ENCODE data around the gene GSS.
A peak's percentile ranks its signal among the peaks of the same experiment; 100 is the strongest.

GSS gene

DNA sequence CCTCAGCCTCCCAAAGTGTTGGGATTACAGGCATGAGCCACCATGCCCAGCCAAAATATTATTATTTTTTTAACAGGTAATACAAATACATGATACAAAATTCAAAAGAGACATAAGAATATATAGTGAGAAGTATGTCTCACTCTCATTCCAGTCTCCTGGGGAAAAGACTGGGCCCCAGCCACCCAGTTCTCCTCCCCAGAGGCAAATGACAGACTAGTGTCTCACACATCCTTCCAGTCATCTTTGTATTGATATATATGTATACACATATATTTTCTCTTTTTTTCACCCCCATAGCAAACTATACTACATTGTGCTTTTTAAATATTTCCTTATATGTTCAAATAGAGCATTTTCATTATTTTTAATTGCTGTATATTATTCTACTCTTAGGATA lies 8.3 kb downstream of the GSS start:
- no peak for FAIRE-seq
- no peak for DNase-seq (ENCODE audit: low spot score)

DNA sequence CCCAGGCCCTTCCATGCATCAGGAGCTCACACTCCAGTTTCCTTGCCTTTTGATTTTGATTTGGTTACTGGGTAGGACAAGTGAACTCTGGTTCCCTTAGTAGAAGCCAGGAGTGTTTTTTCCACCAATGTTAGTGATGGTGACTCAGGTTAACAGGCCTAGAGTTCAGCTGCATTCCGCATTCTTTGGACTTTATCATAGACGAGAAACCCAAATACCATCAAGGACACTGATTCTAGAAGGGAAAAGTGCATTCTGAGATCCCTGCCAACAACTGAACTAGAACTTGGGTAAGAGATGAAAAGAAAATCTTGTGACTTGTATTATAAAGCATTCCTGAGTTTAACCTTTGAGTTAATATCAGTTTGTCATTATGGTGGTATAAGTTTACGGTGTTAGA lies 8.9 kb downstream of the GSS start:
- FAIRE-seq (no peak), DNase-seq (ENCODE audit: low spot score) (no peak)

DNA sequence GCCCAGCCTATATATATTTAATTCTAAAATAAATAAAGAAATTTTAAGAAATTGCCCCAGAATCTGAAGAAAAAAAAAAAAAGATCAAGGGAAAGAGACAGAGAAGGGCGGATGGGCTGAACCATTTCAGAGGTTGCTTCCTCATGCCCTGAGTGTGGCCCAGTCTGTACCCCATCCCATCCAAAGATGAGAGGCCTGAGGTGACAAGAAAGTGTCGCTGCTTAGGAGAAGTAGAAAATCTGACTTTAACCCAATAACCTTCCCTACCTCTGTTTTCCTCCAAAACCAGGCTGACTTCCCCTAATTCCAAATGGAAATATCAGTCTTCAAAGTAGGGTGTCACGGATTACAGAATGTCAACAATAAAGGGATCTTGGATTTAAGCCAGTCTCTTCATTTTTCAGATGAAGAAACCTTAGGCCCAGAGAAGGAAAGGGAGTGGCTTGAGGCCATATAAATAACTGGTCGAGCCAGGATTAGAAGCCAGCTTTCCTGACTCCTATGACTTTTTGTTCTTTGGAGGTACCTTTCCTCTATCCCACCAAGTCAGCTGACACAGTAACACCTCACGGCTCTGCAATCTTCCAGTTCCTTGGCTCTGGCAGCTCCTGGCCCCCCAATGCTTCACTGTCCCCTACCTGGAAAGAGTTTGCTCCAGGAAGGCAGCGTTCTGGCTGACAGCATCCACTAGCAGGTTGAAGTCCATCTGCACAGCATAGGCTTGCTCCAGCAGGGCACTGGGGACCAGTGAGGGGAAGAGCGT lies 10.1 kb downstream of the GSS start:
- no peak for DNase-seq (ENCODE audit: low spot score)
- no peak for FAIRE-seq

DNA sequence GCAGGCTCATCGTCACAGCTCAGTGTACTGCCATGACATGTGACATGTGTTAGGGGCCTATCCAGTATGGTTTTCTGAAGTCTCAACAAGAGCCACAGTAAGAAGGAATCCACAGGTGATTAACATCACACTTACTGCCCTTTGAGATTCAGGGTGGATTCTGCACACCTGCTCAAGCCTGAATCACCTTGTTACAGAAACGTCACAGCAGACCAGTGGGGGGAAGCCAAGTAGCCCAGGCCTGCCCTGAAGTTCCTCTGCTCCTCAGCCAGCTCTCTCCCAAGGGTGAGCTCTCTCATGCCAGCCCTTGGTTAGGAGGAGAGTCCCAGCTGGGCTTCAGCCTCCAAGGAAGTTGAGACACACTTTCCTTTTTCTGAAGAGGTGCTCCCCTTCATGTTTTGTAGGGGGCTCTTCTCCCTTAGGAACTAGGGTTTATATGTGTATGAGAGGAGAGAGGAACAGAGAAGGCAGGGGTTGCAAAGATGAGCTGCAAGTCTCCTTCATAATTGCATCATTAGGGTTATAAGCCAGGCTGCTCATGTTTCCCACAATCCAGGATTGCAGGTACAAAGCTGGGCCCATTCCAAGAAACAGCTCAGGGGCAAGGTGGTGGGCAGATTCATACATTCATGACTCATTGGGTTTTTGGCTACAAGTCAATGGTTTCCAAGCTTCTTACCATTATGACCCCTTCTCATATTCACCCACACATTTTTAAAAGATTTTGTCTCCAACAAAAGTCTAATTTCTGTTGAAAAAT lies 11.6 kb downstream of the GSS start:
- no peak for FAIRE-seq
- DNase-seq (ENCODE audit: low spot score), result peak; percentile 31

DNA sequence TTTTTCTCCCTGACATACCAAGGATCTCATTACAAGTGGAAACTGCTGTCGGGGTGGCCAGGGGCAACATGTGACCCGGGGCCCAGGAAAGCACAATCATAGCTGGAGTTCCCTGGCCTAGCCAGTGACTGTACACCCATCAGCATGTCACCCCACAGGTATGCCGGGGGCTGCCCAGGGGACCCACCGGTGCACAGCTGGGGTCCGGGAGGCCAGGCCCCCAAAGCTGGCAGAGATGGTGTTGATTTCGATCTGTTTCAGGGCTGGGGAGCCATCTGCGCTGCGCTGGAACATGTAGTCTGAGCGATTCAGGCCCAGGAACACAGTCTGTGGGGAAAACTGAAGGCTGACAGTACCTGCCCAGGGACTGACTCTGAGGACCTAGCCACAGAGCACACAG lies 13.3 kb downstream of the GSS start:
- FAIRE-seq, result no peak
- DNase-seq (ENCODE audit: low spot score), result no peak

DNA sequence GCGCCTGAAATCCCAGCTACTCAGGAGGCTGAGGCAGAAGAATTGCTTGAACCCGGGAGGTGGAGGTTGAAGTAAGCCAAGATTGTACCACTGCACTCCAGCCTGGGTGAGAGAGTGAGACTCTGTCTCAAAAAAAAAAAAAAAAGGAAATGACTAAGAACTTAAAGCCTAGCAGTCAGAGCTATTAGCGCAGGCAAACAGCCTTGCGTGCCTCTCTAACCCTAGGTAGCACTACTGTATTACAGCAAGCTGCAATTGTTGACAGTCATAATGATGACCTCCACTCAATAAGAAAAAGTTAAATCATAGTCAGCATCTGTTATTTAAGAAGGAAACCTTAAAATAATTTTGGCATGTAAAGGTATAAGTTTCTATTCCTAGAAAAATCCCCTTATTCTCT lies 14.4 kb downstream of the GSS start:
- DNase-seq (ENCODE audit: low spot score) (no peak), FAIRE-seq (no peak)

DNA sequence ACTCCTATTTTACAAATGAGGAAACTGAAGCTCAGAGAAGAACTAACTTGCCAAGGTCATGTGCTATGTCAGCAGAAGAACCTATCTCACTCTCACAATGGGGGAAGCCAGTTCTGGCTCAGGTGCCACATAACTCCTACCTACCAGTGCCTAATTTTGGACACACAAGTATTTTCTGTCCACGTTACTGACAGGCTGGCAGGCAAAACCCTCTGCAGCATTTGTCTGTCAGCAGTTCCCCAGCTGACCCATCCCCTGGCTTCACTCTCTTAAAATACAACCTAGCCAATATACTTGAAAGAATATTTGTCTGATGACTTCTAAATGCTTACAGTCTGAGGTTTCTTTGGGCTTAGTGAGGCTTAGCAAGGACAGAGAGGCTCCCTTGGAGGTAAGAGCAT lies 15.5 kb downstream of the GSS start:
- FAIRE-seq (no peak), DNase-seq (ENCODE audit: low spot score) (no peak)

DNA sequence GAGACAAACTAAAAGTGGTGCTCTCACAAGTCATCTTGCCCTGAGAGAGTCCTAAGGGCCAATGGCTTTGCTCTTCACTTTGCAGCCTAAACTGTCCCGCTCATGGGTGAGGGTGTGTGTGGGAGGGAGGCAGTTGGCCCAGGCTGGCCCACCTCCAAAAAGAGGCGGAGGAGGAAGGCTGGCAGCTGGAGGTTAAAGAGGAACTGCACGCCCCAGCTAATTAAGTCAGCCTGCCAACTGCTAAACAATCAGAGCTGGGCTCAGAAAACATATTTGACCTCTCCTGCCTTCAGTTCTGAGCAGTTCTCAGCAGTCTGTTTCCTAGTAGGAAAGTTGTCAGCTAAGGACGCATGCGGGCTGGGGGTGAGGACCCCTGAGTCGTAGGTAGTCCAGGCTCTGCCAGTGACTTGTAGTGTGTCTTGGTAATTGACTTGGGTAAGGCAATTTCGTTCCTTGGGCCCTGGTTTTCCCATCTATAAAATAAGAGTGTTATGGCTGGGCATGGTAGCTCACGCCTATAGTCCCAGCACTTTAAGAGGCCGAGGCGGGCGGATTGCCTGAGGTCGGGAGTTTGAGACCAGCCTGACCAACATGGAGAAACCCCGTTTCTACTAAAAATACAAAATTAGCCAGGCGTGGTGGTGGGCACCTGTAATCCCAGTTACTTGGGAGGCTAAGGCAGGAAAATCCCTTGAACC lies 17.0 kb downstream of the GSS start:
- no peak for FAIRE-seq
- DNase-seq (ENCODE audit: low spot score), result no peak

DNA sequence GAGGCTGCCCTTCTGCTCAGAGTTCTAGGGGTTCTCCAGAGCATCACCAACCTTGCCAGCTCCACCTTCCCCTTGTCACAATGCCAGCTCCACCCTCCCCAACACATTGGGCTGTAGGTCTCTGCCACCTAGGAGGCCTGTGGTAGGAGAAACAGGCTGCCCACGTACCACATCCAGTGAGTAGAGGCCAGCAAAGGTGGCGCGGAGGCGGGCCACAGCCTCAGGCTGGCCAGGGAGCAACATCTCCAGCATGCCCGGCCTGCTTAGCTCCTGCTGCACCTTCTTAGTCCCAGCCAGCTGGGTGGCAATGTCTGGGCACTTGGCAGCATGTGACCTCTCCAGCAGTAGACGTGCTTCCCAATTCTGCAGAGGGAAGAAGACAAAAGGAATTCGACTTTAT lies 23.8 kb downstream of the GSS start:
- FAIRE-seq, result no peak

DNA sequence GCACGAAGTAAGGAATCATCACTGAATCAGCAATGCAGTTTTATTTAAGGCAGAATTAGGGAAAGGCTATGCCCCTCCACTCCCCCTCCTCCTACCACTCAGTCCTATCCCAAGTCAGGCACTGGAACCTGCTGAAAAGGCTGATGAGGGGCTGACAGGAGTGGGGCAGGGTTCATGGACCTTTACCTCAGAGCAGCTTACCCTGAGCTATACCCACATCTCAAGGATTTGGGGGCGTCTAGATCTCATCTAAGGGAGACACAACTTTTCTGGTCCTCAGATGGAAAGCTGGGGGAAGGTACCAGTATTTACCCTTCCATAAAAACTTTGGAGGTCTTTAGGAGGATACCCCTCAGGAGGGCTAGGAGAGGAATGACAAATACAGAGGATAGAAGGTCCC lies 27.2 kb downstream of the GSS start:
- no peak for FAIRE-seq
- no peak for DNase-seq (ENCODE audit: low spot score)

More for the DNA sequence above, 23.8 kb downstream of the GSS start:
- DNase-seq (ENCODE audit: low spot score), result no peak

DNA sequence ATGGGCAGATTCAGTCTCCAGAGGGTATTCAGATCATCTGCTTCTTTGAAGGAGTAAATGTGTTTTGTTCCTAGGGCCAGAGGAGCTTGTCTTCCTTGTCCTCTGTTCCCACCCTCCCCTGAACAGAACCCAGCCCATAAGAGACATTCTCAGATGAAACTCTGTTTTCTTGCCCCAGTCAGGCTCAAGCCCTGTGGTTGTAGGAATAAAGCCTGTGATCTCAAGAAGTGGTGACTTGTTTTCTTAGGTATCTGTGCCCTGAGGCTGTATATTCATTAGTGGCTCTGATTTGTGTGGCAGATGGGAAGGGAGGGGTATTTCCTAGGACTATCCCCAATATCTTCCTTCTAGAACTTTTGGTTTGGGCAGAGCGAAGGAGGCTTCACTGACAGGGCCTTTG lies 27.9 kb downstream of the GSS start:
- FAIRE-seq, result no peak
- DNase-seq (ENCODE audit: low spot score), result no peak

DNA sequence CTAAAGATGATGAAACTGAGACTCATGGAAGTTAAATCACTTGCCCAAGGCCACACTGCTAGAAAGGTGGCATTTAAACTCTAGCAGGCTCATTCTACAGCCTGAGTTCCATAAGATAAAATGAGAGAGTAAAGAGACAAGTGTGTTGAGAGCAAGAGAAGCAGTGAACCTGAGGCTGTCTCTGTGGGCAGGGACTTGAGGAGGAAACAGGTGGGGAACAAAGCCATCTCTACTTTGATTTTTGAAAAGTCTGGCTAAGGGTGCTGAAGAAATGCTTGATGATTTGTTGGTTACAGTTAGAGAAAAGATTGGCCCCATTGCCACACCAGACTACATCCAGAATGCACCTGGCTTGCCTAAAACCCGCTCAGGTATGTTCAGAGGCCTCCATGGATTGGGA lies 29.0 kb downstream of the GSS start:
- DNase-seq (ENCODE audit: low spot score) (no peak), FAIRE-seq (no peak)

DNA sequence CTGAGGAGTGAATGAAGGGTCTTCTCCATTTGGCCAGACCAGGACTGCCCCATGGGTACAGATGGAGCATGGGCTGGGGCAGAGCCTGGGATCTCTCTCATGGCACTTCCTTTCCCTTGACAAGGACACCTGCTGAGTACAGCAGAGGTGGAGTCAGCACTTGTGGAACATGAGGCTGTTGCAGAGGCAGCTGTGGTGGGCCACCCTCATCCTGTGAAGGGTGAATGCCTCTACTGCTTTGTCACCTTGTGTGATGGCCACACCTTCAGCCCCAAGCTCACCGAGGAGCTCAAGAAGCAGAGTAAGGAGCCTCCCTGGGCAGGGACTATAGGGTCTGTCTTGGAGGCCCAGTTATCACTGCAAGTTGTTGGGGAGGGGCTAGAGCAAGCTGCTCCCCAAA lies 29.6 kb downstream of the GSS start:
- no peak for FAIRE-seq

DNA sequence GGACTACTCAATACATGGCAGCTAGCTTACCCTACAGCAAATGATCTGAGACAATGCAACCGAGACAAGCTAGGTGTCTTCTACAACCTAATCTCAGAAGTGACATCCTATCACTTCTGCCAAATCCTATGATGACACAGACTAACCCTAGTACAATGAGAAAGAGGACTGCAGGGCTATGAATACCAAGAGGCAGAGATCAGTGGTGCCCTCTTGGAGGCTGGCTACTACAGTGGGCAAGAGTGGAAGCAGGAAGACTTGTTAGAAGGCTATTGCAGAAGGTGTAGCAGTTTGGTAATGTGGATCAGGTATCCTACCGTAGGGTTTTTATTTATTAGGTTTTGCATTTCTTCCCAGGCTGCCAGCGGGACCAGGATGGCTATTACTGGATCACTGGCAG lies 30.3 kb downstream of the GSS start:
- no peak for FAIRE-seq
- DNase-seq (ENCODE audit: low spot score), result no peak

More for the DNA sequence above, 29.6 kb downstream of the GSS start:
- no peak for DNase-seq (ENCODE audit: low spot score)

DNA sequence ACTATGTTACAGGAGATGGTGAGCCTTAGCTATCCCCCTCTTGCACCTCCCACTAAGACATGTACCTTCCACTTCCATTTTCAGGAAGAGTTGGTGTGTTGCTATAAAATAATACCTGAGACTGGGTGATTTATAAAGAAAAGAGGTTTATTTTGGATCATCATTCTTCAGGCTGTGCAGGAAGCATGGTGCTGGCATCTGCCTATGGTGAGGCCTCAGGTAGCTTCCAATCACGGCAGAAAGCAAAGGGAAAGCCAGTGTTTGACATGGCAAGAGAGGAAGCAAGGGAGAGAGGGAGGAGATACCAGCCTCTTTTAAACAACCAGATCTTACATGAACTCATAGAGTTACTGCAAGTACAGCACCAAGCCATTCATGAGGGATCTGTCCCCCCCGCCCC lies 32.2 kb downstream of the GSS start:
- DNase-seq (ENCODE audit: low spot score) (no peak), FAIRE-seq (no peak)

DNA sequence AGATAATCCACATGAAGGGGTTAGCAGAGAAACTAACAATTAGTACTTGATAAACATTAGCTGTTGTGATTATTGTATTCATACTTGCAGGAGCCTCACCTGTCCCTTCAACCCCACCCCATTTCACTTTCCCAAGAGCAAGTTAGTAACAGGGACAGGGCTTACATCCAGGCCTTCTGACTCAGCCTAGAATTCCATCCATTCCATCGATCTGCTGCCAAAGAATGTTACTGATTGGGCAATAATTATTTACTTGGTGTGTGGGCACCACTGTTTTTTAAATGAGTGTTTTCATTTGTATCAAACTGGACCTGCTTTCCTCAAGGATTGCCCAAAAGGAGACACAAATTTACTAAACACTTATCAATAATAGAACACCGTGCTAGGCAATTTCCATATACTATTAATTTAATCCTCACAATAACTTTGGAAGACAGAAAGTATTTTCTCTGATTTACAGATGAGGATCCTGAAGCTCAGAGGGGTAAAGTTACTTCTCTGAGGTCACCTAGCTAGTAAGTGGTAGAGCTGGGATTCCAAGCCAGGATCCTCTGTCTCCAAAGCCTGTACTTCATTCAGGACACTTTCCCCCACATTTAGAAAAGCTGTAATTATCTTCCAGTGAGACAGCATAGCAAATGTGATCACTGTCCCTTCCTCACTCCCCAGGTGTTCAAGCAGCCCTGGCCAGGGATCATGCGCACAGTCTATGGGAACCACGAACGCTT lies 32.8 kb downstream of the GSS start:
- peak; percentile 65 for DNase-seq (ENCODE audit: low spot score)

DNA sequence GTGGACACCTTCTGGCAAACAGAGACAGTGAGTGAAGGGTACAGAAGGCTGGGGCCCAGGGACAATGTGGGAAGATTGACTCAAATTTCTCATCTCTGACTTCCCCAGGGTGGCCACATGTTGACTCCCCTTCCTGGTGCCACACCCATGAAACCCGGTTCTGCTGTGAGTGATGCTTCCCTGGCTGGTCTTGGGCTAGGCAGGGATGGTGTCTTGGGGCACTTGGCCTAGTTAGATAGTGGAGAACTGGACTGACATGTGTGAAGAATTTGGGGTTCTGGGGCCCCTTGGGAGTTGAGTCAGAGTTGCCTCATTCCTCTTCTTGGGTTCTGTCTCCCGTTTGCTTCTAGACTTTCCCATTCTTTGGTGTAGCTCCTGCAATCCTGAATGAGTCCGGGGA lies 34.2 kb downstream of the GSS start:
- DNase-seq (ENCODE audit: low spot score) (no peak), FAIRE-seq (no peak)

More for the DNA sequence above, 32.8 kb downstream of the GSS start:
- no peak for FAIRE-seq

DNA sequence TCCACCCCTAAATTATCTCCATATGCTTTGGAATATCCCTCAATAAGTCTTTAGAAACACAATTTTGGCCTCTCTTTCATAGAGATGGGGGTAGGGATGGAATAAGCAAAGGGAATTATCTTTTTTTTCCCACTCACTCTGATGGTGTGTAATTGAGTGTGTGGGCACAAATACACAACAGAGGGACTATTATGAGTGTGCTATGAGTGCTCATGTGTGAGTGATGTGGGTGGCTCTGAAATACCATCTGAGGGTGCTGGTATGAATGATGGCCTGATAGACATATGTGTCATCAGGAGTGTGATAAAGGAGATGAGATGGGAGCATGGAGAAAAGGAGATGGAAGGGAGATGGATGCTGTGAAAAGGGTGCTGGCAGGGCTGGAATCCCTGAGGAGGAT lies 35.6 kb downstream of the GSS start:
- DNase-seq (ENCODE audit: low spot score) (no peak), FAIRE-seq (no peak)

DNA sequence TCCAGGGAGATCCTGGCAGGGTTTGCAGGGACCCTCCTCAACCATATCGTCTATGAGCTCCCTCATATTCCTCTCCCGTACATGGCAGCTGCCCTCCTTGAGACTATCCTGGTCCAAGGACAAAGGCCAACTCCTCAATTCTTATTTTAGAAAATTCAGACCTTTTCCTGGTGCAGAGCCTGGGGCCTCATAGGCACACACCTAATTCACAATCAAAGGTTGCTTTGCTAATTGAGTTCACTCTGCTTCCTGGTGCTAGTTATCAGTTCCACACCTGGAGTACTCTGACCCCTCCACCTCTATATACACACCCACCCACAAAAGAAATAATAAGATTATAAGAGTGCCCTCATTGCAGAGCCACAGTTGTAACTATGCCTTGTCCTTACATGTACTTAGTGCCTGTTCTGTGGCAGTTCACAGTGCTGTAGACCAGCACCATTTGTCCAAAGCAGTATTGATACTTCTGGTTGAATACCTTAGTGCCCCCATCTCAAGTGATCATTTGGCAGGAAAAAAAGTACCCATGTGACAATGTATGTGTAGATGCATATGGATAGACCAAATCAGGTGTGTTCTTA lies 38.7 kb downstream of the GSS start:
- FAIRE-seq, result no peak
- no peak for DNase-seq (ENCODE audit: low spot score)

DNA sequence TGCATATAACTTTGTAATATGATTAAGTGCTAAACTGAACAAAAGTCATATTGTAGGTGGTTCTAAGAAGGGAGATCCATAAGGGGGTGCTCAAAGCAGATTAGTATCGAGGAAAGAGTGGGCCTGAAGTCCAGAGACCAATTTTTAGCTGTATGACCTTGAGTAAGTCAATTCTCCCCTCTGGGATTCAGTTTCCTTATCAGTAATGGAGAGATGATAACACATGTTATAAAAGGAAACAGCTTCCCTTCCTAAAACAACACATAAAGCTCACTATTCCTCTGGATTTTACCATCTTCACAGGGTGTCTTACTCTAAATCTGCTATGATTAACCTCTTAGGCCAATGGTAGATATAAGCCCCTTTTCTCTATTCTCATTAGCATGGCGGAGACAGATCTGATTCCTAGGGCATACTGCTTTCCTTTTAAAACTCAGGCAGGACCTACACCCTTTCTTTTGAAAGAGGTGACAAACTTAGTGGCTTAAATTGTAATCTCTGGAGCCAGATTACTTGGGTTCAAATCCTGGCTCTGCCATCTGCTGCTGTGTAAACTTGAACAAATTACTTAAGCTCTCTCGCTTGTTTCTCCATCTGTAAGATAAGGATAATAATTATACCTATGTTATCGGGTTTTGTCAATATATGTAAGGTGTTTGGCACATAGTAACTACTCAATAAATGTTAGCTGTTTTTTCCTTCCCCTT lies 39.7 kb downstream of the GSS start:
- DNase-seq (ENCODE audit: low spot score), result no peak
- no peak for FAIRE-seq

DNA sequence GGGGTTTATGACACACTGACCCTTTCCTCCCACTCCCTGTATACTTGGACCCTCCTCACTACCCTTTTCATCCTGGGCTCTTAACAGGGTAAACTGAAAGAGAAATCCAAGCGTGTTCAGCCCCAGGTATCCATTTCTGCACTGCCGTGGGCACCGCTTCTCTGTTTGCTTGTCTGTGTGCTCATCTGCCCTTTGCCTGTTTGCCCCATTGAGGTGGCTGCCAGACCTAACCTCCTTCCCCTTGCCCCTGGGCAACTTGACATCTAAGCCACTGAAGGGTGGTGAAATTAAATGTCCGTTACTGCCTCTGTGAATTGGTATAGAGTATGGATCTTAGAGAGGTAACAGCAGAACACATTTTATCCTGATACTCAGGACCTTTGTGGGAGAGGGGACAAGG lies 40.5 kb downstream of the GSS start:
- FAIRE-seq (no peak), DNase-seq (ENCODE audit: low spot score) (no peak)
